Heart left ventricle (tissue), 13 donors: ENCODE data around the gene CFAP73.
"Not testable (repeated sequence)": the region's sequence is repeated elsewhere in the genome, so short reads cannot be mapped to it uniquely, and the experiment has no call there.

Experiments
- CTCF ChIP-seq, 12 donors: fragments of 200-600 bp; sonication (generic) in 4 of 12; IDR thresholded peaks; one replicate each; pipeline versions ENCODE4 v1.5.0 to v1.8.0; 2018 to 2022; ENCODE audit warnings: antibody characterized with exemption in 12 of 12, mild to moderate bottlenecking in 5 of 12
- POLR2A ChIP-seq, 2 donors: fragments of 450-650 bp; IDR thresholded peaks; one replicate each; pipeline ENCODE4 v1.6.1; 2017; ENCODE audit warnings: antibody characterized with exemption in 2 of 2, mild to moderate bottlenecking in 2 of 2, moderate library complexity in 2 of 2
- donor health status: ischemic (EF 13 %, LVEDD 7.1; RV severe dilation, severe dysfunction).
- donor health status: DM: no; HTN: yes; CAD: no.
- donor health status: DM: no; HTN: no; CAD: no.
- donor health status: ischemic (EF 25% LVEDD 6.9; RV normal size, moderate dysfunction).
- donor health status: ischemic (EF 25% LVEDD 5.7; RV mildly dilated, moderate dysfunction).
- donor health status: ischemic (EF 35%, LVEDD 5.7; RV mildly dilated, moderate dysfunction).
- donor health status: nonischemic (EF 11% LVEDD 7.7; RV severe dilation, severe dysfunction).
- donor health status: DM: yes; HTN: yes; CAD: no.
- donor health status: PGD.
- donor health status: ischemic (EF 29% LVEDD 5.4; RV normal size, mild dysfunction).
- donor health status: nonischemic (EF 23%, LVEDD 6.1; RV moderate dilation, normal function).

GRCh38 chr12:113117684-113118083 lies 31.8 kb upstream of the CFAP73 start:
- TF ChIP-seq CTCF, POLR2A (IDR thresholded peaks at IDR 0.05): not testable (repeated sequence)
